HepG2 (cell line): ENCODE results near the gene COL8A2. TPM values are rescaled to one million over a fixed set of nuclear protein-coding genes. Genes with fewer than 3 reads are reported as not detected.

Experiments
- ATAC-seq: fragments of 200-7000 bp; cut with Tn5 transposase; 3 replicates; pipeline ENCODE4 v1.9.1; 2020; ENCODE audit warnings: mild to moderate bottlenecking, moderate library complexity
- BruUV-seq: library from RNA; stranded (reverse); fragments of 400-500 nt; replicated peaks from 2 replicates; lab custom pipeline; 2021; lab: Mats Ljungman, UMichigan
- CTCF ChIA-PET: fragments of 300-600 bp; formaldehyde crosslinking; extraction: SDS; loops from one replicate; lab custom pipeline; 2021; ENCODE audit warnings: low total read pairs, inconsistent platforms, low intra/inter-chr PET ratio; lab: Yijun Ruan, JAX
- POLR2A ChIA-PET: fragments of 350-600 bp; sonication (Branson Sonifier 250); formaldehyde crosslinking; loops from one replicate; lab custom pipeline; 2020; ENCODE audit warnings: antibody characterized with exemption, inconsistent platforms; lab: Yijun Ruan, JAX
- DNase-seq: peaks from one replicate; pipeline ENCODE4 v3.0.0-alpha.2; 2015; ENCODE audit warnings: low spot score
- FAIRE-seq: peaks from 3 replicates; lab custom pipeline; 2011; peaks lifted over from hg19 to GRCh38; lab: Jason Lieb, UNC
- H2AFZ ChIP-seq: one replicate; pipeline ENCODE4 v1.6.1; 2011; ENCODE audit warnings: low read length, inconsistent platforms
- H3K27ac ChIP-seq: fragments of 300-600 bp; 3 replicates; pipeline ENCODE4 v1.8.0; 2011; ENCODE audit warnings: mixed run types, mild to moderate bottlenecking, mixed read lengths, low read length, inconsistent platforms; ENCODE audit not compliant: insufficient read depth; ENCODE audit errors: extremely low read length
- H3K27me3 ChIP-seq, 2 experiments: fragments of 200-600 bp in 1 of 2; 2 replicates in 1 of 2; 3 replicates in 1 of 2; pipeline versions ENCODE4 v1.6.0 to v1.8.0; 2011; ENCODE audit warnings: low read length in 2 of 2, mild to moderate bottlenecking in 2 of 2, moderate library complexity in 2 of 2, inconsistent platforms in 1 of 2; ENCODE audit not compliant: insufficient read depth in 2 of 2, control insufficient read depth in 1 of 2
- H3K36me3 ChIP-seq, 2 experiments: fragments of 200-600 bp in 1 of 2; replicated peaks in 1 of 2; 2 replicates in 1 of 2; 3 replicates in 1 of 2; pipeline versions ENCODE4 v1.5.1 to v1.8.0; 2011; ENCODE audit warnings: low read length in 2 of 2, inconsistent platforms in 1 of 2; ENCODE audit not compliant: insufficient read depth in 2 of 2, control insufficient read depth in 1 of 2
- H3K4me1 ChIP-seq: 2 replicates; pipeline ENCODE4 v1.5.1; 2012; ENCODE audit warnings: low read length, inconsistent platforms; ENCODE audit not compliant: insufficient read depth
- H3K4me2 ChIP-seq: 2 replicates; pipeline ENCODE4 v1.6.0; 2011; ENCODE audit warnings: low read depth, low read length, inconsistent platforms
- H3K4me3 ChIP-seq, 3 experiments: fragments of 200-600 bp in 1 of 3; sonication (generic), shearing (Covaris generic) in 1 of 3; replicated peaks in 1 of 3; 2 replicates each; pipeline ENCODE4 v1.5.1; 2011 to 2016; ENCODE audit warnings: low read length in 3 of 3, inconsistent platforms in 2 of 3, low read depth in 2 of 3, mild to moderate bottlenecking in 2 of 3, control low read depth in 1 of 3, mixed read lengths in 1 of 3; ENCODE audit not compliant: insufficient read depth in 1 of 3
- H3K79me2 ChIP-seq: one replicate; pipeline ENCODE4 v1.6.1; 2011; ENCODE audit warnings: low read length, inconsistent platforms; ENCODE audit not compliant: insufficient read depth
- H3K9ac ChIP-seq: 2 replicates; pipeline ENCODE4 v1.6.0; 2011; ENCODE audit warnings: mild to moderate bottlenecking, low read depth, low read length, inconsistent platforms; ENCODE audit not compliant: insufficient read depth
- H3K9me3 ChIP-seq: 2 replicates; pipeline ENCODE4 v1.5.1; 2012; ENCODE audit warnings: mild to moderate bottlenecking, low read length
- H4K20me1 ChIP-seq: 2 replicates; pipeline ENCODE4 v1.6.0; 2011; ENCODE audit warnings: inconsistent platforms, mild to moderate bottlenecking, low read length, moderate library complexity; ENCODE audit not compliant: insufficient read depth
- ARNT ChIP-seq: fragments of 450-650 bp; IDR thresholded peaks from 2 replicates; pipeline ENCODE4 v1.6.1; 2017
- HNRNPK ChIP-seq: fragments of 200-400 bp; formaldehyde crosslinking; IDR thresholded peaks from 2 replicates; pipeline ENCODE4 v1.6.1; 2018; ENCODE audit warnings: low read length, low read depth, moderate library complexity, mild to moderate bottlenecking; ENCODE audit not compliant: poor library complexity, severe bottlenecking
- KDM4B ChIP-seq: sonication (generic); formaldehyde crosslinking; IDR thresholded peaks from 2 replicates; pipeline ENCODE4 v1.4.0; 2020; ENCODE audit warnings: missing genetic modification reagents
- MED1 ChIP-seq: sonication (generic); formaldehyde crosslinking; IDR thresholded peaks from 2 replicates; pipeline ENCODE4 v1.4.0; 2020; ENCODE audit warnings: missing genetic modification reagents
- MYPOP ChIP-seq: sonication (generic); formaldehyde crosslinking; IDR thresholded peaks from 2 replicates; pipeline ENCODE4 v1.8.1; 2023; ENCODE audit warnings: mild to moderate bottlenecking, moderate library complexity, missing genetic modification reagents
- PAXIP1 ChIP-seq: sonication (generic); formaldehyde crosslinking; conservative IDR thresholded peaks from 2 replicates; pipeline ENCODE4 v1.4.0; 2020; ENCODE audit warnings: mild to moderate bottlenecking, missing genetic modification reagents, moderate library complexity
- SAFB2 ChIP-seq: sonication (generic); formaldehyde crosslinking; IDR thresholded peaks from 2 replicates; pipeline ENCODE4 v1.5.1; 2020; ENCODE audit warnings: missing genetic modification reagents, low read depth, mild to moderate bottlenecking, borderline replicate concordance
- SRF ChIP-seq: IDR thresholded peaks from 2 replicates; pipeline ENCODE4 v1.6.1; 2011; ENCODE audit warnings: mild to moderate bottlenecking, low read depth, low read length, moderate library complexity
- SRSF4 ChIP-seq: fragments of 200-400 bp; formaldehyde crosslinking; IDR thresholded peaks from one replicate; pipeline ENCODE4 v1.6.1; 2018; ENCODE audit warnings: mild to moderate bottlenecking, low read depth, low read length, moderate library complexity; ENCODE audit not compliant: poor library complexity, severe bottlenecking
- XBP1 ChIP-seq: sonication (generic); formaldehyde crosslinking; IDR thresholded peaks from 2 replicates; pipeline ENCODE4 v1.5.0; 2020; ENCODE audit warnings: missing genetic modification reagents
- ZBTB39 ChIP-seq: sonication (generic); formaldehyde crosslinking; IDR thresholded peaks from 2 replicates; pipeline ENCODE4 v1.5.0; 2020; ENCODE audit warnings: missing genetic modification reagents
- ZBTB8A ChIP-seq: sonication (generic); formaldehyde crosslinking; IDR thresholded peaks from 2 replicates; pipeline ENCODE4 v1.4.0; 2020; ENCODE audit warnings: mild to moderate bottlenecking, low read depth, missing genetic modification reagents, borderline replicate concordance
- ZFP36L1 ChIP-seq: sonication (generic); formaldehyde crosslinking; IDR thresholded peaks from 2 replicates; pipeline ENCODE4 v1.8.0; 2022; ENCODE audit warnings: mild to moderate bottlenecking, missing genetic modification reagents, moderate library complexity
- ZKSCAN1 ChIP-seq: fragments of 150-350 bp; IDR thresholded peaks from 2 replicates; pipeline ENCODE4 v1.6.1; 2014; ENCODE audit warnings: low read length
- ZNF329 ChIP-seq: sonication (generic); formaldehyde crosslinking; IDR thresholded peaks from 2 replicates; pipeline ENCODE4 v1.9.0; 2021; ENCODE audit warnings: low read depth, mild to moderate bottlenecking, missing genetic modification reagents
- ZNF605 ChIP-seq: sonication (generic); formaldehyde crosslinking; IDR thresholded peaks from 2 replicates; pipeline ENCODE4 v1.8.0; 2022; ENCODE audit warnings: mild to moderate bottlenecking, missing genetic modification reagents
- ZNF629 ChIP-seq: sonication (generic); formaldehyde crosslinking; conservative IDR thresholded peaks from 2 replicates; pipeline ENCODE4 v1.5.0; 2020; ENCODE audit warnings: missing genetic modification reagents
- WGBS: methylation state at CpG from one replicate; pipeline ENCODE4 v1.1.6; 2017; ENCODE audit warnings: low lambda C conversion rate; 5-methylcytosine and 5-hydroxymethylcytosine counted together
- in situ Hi-C: cut with HindIII; loops from 2 replicates; pipeline ENCODE4 v1.10.0; 2017; ENCODE audit warnings: low pct_unique_long_range_greater_than_20kb; ENCODE audit not compliant: extremely low pct_ligation_motif_present
- intact Hi-C: fragments of 100-400 bp; cut with micrococcal nuclease; formaldehyde crosslinking; loops from one replicate; pipeline ENCODE4 v1.10.0; 2022; ENCODE audit not compliant: unreplicated experiment
- polyA plus RNA-seq, 8 experiments: library from polyadenylated mRNA; depleted of rRNA in 3 of 8; stranded (reverse) in 7 of 8; unstranded in 1 of 8; fragments of >200 nt; fragmentation: Illumina TruSeq in 4 of 8; extraction: Trizol in 4 of 8; gene quantifications; 2 replicates each; pipeline versions ENCODE4 v1.2.1 to v1.2.3, GENCODE V29; 2011 to 2016; ENCODE audit warnings: low read depth in 4 of 8, missing spikeins in 1 of 8, mixed read lengths in 1 of 8; ENCODE audit not compliant: insufficient read depth in 1 of 8
- total RNA-seq, 5 experiments: library from RNA; depleted of rRNA; stranded (reverse); fragments of >200 nt; fragmentation: Illumina TruSeq; extraction: Trizol; gene quantifications; 2 replicates each; pipeline ENCODE4 v1.2.3, GENCODE V29; 2016; ENCODE audit warnings: low read depth in 1 of 5

COL8A2 gene
- total and polyA plus RNA-seq, 2 of the 13 experiments (the other 11 are each of a cell fraction or from before 2014, with no cell fraction given) = 0.13 to 0.24 TPM

DNA sequence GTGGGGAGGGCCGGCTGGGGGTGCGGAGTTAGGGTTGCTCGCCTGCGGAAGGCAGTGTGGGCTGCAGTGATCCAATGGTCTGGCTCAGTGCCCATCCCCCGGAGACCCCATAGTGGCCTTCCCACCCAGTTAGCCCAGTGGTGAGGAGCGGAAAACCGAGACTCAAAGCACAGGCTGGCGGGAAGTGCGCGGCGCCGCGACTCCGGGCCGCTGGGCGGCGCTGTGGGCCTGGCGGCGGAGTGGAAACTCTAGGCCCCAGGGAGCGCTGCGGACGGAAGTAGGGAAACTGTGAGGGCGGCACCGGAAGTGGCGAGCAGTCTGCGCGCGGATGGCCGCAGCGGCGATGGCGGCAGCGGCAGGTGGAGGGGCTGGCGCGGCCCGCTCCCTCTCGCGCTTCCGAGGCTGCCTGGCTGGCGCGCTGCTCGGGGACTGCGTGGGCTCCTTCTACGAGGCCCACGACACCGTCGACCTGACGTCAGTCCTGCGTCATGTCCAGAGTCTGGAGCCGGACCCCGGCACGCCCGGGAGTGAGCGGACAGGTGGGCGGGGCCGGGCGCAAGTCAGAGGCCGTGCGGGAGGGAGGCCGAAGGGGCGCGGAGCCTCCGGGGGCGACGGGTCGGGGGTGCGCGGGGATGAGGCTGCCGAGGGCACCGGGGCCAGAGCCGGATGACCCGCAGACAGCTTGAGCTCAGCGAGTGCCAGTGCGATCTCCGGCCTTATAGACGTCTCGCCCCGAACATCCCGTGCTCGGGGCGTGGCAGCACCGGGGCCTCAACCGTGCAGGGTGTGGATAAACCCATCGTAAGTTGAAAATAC lies 36.2 kb downstream of the COL8A2 start, which contains the start of gene ADPRS:
TSS of gene ADPRS (plus strand) at position 316 of the 816 bp plus-strand sequence. CDS start at position 329, 13 bp downstream.
- Histone ChIP-seq H2AFZ (peak within 1 kb of the TSS; percentile 92), H3K4me3 (peak within 1 kb of the TSS; percentile 69 to 96 (median 83)), H4K20me1 (0 out of 2 replicates have a peak, but pooled peaks cover 3% of the 10 kb centered on the region), H3K27me3 (no peaks in the 10 kb centered on the region; a peak in 1 of 5 replicates), H3K4me1 (peaks cover 23% of the 10 kb centered on the region), H3K27ac (peak within 1 kb of the TSS; percentile 58), H3K36me3 (peaks cover 23 to 30% of the 10 kb centered on the region in 2 experiments; a peak in 4 of 5 replicates), H3K9me3 (no peaks in the 10 kb centered on the region), H3K4me2 (peak within 1 kb of the TSS; percentile 100), H3K79me2 (peaks cover 21% of the 10 kb centered on the region), H3K9ac (peak within 1 kb of the TSS; percentile 81)
- 2% methylated on average over 22 of the region's 84 CpGs for WGBS
- intact Hi-C loops (no loop called here), in situ Hi-C loops (no loop called here)
- POLR2A ChIA-PET = no interaction called here
- ATAC-seq (peak; percentile 86), DNase-seq (peak; percentile 73), FAIRE-seq (peak; percentile 12)
- no TSS peak for BruUV-seq
- CTCF ChIA-PET = no interaction called here
- TF ChIP-seq ZNF605 (CRISPR knock-in tag) = peak; percentile 57; the same call in 1 of the 2 replicates
- TF ChIP-seq ZFP36L1 (CRISPR knock-in tag) = 0 out of 2 replicates have a peak, but pooled peaks have one; percentile 22
- no peak for TF ChIP-seq XBP1 (CRISPR knock-in tag)
- peak; percentile 97 for TF ChIP-seq SAFB2 (CRISPR knock-in tag)
- peak; percentile 13; the same call in 1 of the 2 replicates for TF ChIP-seq KDM4B (CRISPR knock-in tag)
- peak; percentile 79; the same call in 1 of the 2 replicates for TF ChIP-seq ZNF329 (CRISPR knock-in tag)
- no peak for TF ChIP-seq ARNT
- TF ChIP-seq ZBTB8A = no peak
- TF ChIP-seq MED1 = peak; percentile 86
- 0 out of 2 replicates have a peak, but pooled peaks have one; percentile 33 for TF ChIP-seq PAXIP1 (CRISPR knock-in tag)
- TF ChIP-seq MYPOP = peak; percentile 56; the same call in 1 of the 2 replicates
- TF ChIP-seq HNRNPK = peak; percentile 67
- TF ChIP-seq ZNF629 (CRISPR knock-in tag) = peak; percentile 22; the same call in 1 of the 2 replicates
- TF ChIP-seq SRSF4 = no peak
- TF ChIP-seq ZBTB39 = peak; percentile 60; the same call in 1 of the 2 replicates
- 0 out of 2 replicates have a peak, but pooled peaks have one; percentile 46 for TF ChIP-seq ZKSCAN1
- no peak for TF ChIP-seq SRF
